HL-60 (cell line): ENCODE data around the gene GALNT7.

Experiments
- DNase-seq, 2 experiments: peaks; one replicate each; pipeline ENCODE4 v3.0.0-alpha.2; 2010 to 2020; ENCODE audit warnings: low read depth in 1 of 2, low spot score in 1 of 2
- H3K27ac ChIP-seq: fragments of 250-450 bp; sonication (Bioruptor Pico); replicated peaks from 2 replicates; pipeline ENCODE4 v1.5.1; 2020; ENCODE audit warnings: mild to moderate bottlenecking, moderate library complexity
- H3K27me3 ChIP-seq: fragments of 250-450 bp; sonication (Bioruptor Pico); 2 replicates; pipeline ENCODE4 v1.5.1; 2021; ENCODE audit warnings: mild to moderate bottlenecking, moderate library complexity; ENCODE audit not compliant: insufficient read depth, poor library complexity, severe bottlenecking
- H3K4me3 ChIP-seq: replicated peaks from 2 replicates; pipeline ENCODE4 v1.5.1; 2011; ENCODE audit warnings: mild to moderate bottlenecking, control low read depth, low read length; ENCODE audit not compliant: insufficient read depth
- CTCF ChIP-seq: IDR thresholded peaks from one replicate; pipeline ENCODE4 v1.5.1; 2011; ENCODE audit warnings: low read length, control low read depth, inconsistent platforms; ENCODE audit not compliant: insufficient read depth
- GABPA ChIP-seq: IDR thresholded peaks from 2 replicates; pipeline ENCODE4 v1.6.1; 2012; ENCODE audit warnings: low read depth
- POLR2AphosphoS5 ChIP-seq: IDR thresholded peaks from 2 replicates; pipeline ENCODE4 v1.6.1; 2012; ENCODE audit warnings: low read depth
- REST ChIP-seq: IDR thresholded peaks from 2 replicates; pipeline ENCODE4 v1.6.1; 2012; ENCODE audit warnings: low read depth; ENCODE audit not compliant: insufficient replicate concordance
- SPI1 ChIP-seq: IDR thresholded peaks from 2 replicates; pipeline ENCODE4 v1.6.1; 2012; ENCODE audit warnings: low read depth, mild to moderate bottlenecking, borderline replicate concordance

The GALNT7 gene

GRCh38 chr4:173259310-173259709, 90.7 kb downstream of the GALNT7 start:
- TF ChIP-seq POLR2AphosphoS5 (no peak), GABPA (no peak), CTCF (no peak), SPI1 (no peak), REST (no peak)
- H3K27me3 ChIP-seq: no peaks in the 10 kb centered on the region
- no peak for DNase-seq
- no peak overlapping the region for H3K4me3 ChIP-seq
- H3K27ac ChIP-seq: no peak overlapping the region

- no peaks in the 10 kb centered on the region for H3K27me3 ChIP-seq
- H3K4me3 ChIP-seq: no peak overlapping the region
- DNase-seq: no peak
- no peak overlapping the region for H3K27ac ChIP-seq
- TF ChIP-seq POLR2AphosphoS5: no peak
- no peak for TF ChIP-seq REST
- no peak for TF ChIP-seq SPI1
- TF ChIP-seq GABPA: no peak
- no peak for TF ChIP-seq CTCF
These were observed 92.4 kb downstream of the GALNT7 start for GRCh38 chr4:173261052-173261451.

GRCh38 chr4:173262375-173262774, 93.8 kb downstream of the GALNT7 start:
- no peak overlapping the region for H3K4me3 ChIP-seq
- TF ChIP-seq CTCF (no peak), REST (no peak), POLR2AphosphoS5 (no peak), SPI1 (no peak), GABPA (no peak)
- no peak overlapping the region for H3K27ac ChIP-seq
- H3K27me3 ChIP-seq: no peaks in the 10 kb centered on the region
- DNase-seq: no peak
